GM18526 (cell line): ENCODE measurements around the gene ATP2A3.

Experiments
- POLR2A ChIP-seq: IDR thresholded peaks from 3 replicates; pipeline ENCODE4 v1.6.1; 2011; ENCODE audit not compliant: insufficient read length; ENCODE audit errors: extremely low read depth

The ATP2A3 gene

GRCh38 chr17:3890082-3890877, 74.0 kb downstream of the ATP2A3 start:
- TF ChIP-seq POLR2A, result no peak

DNA sequence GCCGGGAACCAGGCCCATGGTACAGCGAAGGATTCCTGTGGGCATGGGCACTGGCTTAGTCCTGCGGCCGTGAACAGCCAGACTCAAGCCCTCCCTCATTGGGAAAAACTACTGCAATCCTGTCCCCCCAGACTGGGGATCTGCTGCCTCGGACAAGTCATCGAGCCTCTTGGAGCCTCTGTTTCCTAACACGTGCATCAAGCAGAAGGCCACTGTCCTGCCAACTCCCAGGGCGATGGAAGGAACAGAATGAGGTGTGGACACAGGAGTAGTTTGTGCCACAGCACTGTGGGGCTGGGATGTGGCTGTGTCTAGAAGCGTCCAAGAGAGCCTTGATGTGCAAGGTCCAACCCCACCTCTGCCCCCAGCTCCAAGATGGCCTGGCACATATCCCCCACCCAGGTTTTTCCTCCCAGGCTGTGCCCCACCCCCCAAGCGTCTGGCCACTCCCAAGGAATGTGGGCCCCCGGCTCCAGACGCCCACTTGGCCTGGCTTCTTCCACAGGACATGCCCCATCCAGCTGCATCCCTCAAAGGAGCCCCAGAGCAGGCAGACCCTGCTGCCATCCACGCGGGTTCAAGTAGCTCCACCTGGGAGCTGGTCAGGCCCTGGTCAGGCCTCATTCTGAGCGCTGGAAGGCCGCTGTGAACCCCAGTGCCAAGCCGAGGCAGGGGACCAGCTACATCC, 74.8 kb downstream of the ATP2A3 start:
- no peak for TF ChIP-seq POLR2A

- TF ChIP-seq POLR2A, result no peak
Observed at GRCh38 chr17:3888343-3889171, 75.7 kb downstream of the ATP2A3 start.

GRCh38 chr17:3887804-3888203, 76.4 kb downstream of the ATP2A3 start:
- no peak for TF ChIP-seq POLR2A

GRCh38 chr17:3887394-3887793, 76.8 kb downstream of the ATP2A3 start:
- no peak for TF ChIP-seq POLR2A

DNA sequence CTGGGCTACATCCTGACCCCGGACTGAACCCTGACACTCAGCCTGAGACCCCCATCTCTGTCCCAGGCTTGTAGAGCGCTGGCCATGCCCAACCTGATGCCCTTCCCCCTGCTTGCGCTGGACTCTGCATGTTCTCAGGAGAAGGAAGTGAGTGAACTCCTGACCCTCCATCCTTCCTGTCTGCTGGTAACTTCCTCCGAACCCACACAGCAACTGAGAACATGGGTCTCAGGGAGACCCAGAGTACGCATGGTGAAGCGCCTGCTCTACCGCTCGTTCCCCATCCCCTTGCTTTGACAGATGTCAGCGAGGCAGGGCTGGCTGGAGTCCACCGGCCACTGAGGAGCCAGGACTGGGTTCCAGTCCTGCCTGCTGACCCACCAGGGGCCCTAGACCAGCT, 77.5 kb downstream of the ATP2A3 start:
- TF ChIP-seq POLR2A, result no peak

DNA sequence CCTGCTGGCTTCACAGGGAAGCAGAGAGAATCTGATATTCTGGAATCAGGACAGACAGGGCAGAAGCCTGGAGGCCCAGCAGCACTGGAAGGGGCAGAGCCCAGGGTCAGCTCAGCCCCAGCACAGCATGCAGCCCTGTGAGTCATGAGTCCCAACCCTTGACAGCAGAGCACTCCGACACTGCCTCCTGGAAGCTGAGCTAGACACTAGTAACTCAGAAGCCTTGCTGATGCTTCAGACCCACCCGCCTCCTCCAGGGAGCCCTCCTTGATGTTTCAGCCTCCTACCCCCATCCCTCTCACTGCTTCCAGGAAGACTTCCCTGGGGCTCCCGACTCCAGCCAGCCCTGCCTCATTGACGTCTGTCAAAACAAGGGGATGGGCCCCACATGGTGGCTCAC, 78.3 kb downstream of the ATP2A3 start:
- no peak for TF ChIP-seq POLR2A

- TF ChIP-seq POLR2A, result no peak
Observed at GRCh38 chr17:3885271-3885670, 79.0 kb downstream of the ATP2A3 start.

DNA sequence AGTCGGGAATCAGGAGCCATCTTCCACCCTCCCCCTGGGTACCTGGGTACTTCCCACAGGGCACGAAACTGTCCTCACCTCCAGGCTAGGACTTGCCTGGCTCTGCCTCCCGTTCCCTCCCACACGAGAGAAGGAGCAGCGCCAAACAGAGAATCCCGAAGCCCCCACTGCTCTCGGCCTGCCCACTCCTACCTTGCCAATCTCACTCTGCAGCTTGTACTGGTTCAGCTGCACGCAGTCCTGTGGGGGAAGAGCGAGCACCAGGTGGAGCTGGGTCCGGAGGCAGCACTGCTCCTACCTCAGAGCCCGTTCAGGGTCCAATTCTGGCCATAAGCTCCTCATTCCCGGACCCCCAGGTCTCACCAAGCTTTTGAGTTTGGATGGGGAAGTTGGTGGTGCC, 80.0 kb downstream of the ATP2A3 start:
- no peak for TF ChIP-seq POLR2A

DNA sequence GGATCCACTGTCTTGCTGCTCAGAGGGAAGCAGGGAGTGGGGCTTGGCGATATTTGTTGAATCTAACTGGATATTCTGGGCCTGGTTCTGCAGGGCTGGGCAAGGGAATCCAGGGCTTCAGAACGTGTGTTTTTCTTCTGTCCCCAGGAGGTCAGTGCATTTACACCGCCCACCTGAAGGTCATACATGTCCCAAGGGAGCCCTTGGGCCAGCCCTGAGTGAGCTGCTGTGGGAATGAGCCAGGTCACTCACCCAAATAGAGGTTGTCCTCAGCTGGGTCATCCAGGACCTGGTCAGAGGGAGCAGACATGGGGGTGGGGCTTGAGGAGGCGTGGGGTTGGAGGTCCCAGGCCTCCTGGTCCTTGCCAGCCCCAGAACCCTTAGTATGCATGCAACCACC, 82.0 kb downstream of the ATP2A3 start:
- TF ChIP-seq POLR2A, result no peak

DNA sequence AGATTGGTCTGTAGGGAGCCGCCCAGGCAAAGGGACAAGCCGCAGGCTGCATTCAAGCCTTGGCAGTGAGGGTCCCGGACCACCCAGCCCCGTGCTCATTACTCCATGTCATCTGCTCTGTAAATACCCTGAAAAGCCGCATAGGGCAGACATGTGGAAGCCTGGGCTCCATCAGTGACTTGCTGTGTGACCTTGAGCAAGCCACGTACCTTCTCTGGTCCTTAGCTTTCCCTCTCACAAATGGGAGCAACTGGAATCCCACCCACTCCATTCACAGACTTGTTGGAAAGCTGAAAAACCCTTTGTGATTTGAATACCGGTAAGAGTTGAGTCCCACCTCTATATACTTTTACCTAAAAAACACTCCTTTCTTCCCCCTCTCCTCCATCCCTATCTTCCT, 83.3 kb downstream of the ATP2A3 start:
- TF ChIP-seq POLR2A, result no peak

- TF ChIP-seq POLR2A, result no peak
Observed at GRCh38 chr17:3879591-3880417, 84.4 kb downstream of the ATP2A3 start.

- no peak for TF ChIP-seq POLR2A
Observed at GRCh38 chr17:3879186-3879585, 85.1 kb downstream of the ATP2A3 start.

GRCh38 chr17:3877220-3877619, 87.0 kb downstream of the ATP2A3 start:
- no peak for TF ChIP-seq POLR2A

- no peak for TF ChIP-seq POLR2A
Observed at GRCh38 chr17:3875317-3875716, 88.9 kb downstream of the ATP2A3 start.
